PC-9 (cell line): ENCODE results near the gene FBXO34.

Experiments used
- CTCF ChIP-seq: fragments of 200-600 bp; sonication (generic); conservative IDR thresholded peaks from 2 replicates; pipeline ENCODE4 v1.6.1; 2017; ENCODE audit warnings: mixed run types, antibody characterized with exemption, mild to moderate bottlenecking, moderate library complexity
- EZH2 ChIP-seq: fragments of 200-600 bp; sonication (generic); IDR thresholded peaks from 2 replicates; pipeline ENCODE4 v1.8.0; 2017; ENCODE audit warnings: antibody characterized with exemption, low read depth

- TF ChIP-seq CTCF (no peak), EZH2 (no peak)
These were observed 56.0 kb downstream of the FBXO34 start for GRCh38 chr14:55327179-55327578.
